ENCODE data around the gene NDUFA7.
"Not testable (repeated sequence)": the region's sequence is repeated elsewhere in the genome, so short reads cannot be mapped to it uniquely, and the experiment has no call there.

Gene NDUFA7

DNA sequence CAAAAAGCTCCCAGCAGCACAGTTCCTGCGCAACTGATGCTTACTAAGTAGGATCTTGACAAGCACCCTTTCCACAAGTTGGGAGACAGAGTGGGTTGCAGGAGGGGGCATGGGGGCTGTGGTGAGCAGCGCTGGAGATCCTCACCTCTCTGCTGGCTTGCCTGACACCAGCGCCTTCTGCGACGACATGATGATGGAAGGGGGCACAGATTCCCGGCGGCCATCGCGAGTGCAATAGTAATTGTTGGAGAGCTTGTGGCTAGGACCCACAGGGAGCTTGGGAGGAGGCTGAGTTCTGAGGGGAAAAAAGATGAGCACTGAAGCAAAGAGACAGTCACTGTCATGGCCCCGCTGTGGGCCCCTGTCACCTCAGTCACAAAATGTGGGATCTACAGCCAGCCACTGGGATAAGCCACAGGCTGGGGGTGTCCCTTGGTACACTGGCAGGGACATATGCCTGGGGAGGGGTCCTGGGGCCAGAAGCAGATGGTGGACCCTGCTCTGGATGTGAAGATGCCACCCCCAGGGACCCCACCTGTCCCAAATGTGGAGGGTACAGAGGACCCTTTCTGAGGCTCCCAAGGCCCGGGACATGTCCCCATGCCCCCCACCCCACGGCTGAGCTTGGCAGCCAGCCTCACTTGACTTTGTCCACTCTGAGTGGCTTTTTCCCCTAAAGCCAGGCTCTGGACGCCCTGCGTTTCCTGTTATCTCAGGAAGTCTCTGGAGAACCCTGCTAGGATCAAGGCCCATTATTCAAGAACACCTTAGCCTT lies 4.6 kb downstream of the NDUFA7 start:
- ATAC-seq = no peak
- TF ChIP-seq ESRRG (CRISPR knock-in tag; IDR thresholded peaks at IDR 0.05) (no peak), OSR1 (CRISPR knock-in tag; IDR thresholded peaks at IDR 0.05) (no peak), ZFP30 (CRISPR knock-in tag; IDR thresholded peaks at IDR 0.05) (no peak)
- TF ChIP-seq, protein P1, sequence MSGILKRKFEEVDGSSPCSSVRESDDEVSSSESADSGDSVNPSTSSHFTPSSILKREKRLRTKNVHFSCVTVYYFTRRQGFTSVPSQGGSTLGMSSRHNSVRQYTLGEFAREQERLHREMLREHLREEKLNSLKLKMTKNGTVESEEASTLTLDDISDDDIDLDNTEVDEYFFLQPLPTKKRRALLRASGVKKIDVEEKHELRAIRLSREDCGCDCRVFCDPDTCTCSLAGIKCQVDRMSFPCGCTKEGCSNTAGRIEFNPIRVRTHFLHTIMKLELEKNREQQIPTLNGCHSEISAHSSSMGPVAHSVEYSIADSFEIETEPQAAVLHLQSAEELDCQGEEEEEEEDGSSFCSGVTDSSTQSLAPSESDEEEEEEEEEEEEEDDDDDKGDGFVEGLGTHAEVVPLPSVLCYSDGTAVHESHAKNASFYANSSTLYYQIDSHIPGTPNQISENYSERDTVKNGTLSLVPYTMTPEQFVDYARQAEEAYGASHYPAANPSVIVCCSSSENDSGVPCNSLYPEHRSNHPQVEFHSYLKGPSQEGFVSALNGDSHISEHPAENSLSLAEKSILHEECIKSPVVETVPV (CRISPR knock-in tag; IDR thresholded peaks at IDR 0.05) = no peak
- TF ChIP-seq, protein P2, sequence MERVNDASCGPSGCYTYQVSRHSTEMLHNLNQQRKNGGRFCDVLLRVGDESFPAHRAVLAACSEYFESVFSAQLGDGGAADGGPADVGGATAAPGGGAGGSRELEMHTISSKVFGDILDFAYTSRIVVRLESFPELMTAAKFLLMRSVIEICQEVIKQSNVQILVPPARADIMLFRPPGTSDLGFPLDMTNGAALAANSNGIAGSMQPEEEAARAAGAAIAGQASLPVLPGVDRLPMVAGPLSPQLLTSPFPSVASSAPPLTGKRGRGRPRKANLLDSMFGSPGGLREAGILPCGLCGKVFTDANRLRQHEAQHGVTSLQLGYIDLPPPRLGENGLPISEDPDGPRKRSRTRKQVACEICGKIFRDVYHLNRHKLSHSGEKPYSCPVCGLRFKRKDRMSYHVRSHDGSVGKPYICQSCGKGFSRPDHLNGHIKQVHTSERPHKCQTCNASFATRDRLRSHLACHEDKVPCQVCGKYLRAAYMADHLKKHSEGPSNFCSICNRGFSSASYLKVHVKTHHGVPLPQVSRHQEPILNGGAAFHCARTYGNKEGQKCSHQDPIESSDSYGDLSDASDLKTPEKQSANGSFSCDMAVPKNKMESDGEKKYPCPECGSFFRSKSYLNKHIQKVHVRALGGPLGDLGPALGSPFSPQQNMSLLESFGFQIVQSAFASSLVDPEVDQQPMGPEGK (CRISPR knock-in tag; IDR thresholded peaks at IDR 0.05; ENCODE audit: borderline replicate concordance) = no peak

DNA sequence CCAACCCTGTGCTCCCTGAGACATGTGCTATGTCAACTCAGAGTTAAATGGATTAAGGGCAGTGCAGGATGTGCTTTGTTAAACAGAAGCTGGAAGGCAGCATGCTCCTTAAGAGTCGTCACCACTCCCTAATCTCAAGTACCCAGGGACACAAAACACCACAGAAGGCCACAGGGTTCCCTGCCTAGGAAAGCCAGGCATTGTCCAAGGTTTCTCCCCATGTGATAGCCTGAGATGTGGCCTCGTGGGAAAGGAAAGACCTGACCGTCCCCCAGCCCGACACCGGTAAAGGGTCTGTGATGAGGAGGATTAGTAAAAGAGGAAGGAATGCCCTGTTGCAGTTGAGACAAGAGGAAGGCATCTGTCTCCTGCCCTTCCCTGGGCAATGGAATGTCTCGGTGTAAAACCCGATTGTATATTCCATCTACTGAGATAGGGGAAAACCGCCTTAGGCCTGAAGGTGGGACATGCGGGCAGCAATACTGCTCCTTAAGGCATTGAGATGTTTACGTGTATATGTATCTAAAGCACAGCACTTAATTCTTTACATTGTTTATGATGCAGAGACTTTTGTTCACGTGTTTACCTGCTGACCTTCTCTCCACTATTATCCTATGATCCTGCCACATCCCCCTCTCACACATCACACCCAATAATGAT lies 6.1 kb downstream of the NDUFA7 start:
- not testable (repeated sequence) for ATAC-seq

DNA sequence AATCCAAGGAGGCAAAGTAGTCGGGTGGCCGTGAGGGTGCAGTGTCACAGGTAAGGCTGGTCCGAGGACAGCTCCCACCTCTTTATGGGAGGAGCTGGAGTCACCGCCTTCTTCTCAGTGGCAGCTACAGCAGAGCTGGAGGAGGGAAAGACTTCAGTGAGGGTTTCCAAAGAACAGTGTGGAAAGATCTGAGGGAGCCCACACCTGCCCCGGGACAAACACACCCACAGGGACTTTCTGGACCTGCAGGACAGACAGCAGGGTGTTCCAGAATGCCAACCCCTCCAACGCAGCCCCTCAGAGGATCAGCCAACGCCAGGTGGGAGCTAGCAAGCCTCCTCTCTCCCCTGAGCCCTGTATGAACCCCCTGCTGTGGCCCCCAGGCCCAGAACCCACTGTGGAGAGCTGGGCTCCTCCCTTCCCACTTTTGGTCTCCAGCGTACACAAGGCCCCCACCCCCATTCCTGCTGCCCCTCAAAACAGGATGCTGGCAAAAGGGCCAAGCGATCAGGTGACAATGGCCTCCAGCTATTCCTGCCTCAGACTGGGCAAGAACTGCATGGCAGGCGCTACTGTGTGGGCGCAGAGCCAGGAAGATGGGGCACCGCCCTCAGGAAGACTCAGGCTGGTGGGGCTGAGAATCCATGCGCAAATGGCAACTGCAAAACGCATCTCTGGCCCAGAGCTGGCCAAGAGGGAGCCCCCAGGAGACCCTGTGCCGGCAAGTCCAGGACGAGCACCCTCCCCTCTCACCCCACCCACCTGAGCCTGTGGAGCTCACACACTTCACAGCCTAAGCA lies 9.5 kb downstream of the NDUFA7 start:
- ATAC-seq = no peak
- TF ChIP-seq, protein P3, sequence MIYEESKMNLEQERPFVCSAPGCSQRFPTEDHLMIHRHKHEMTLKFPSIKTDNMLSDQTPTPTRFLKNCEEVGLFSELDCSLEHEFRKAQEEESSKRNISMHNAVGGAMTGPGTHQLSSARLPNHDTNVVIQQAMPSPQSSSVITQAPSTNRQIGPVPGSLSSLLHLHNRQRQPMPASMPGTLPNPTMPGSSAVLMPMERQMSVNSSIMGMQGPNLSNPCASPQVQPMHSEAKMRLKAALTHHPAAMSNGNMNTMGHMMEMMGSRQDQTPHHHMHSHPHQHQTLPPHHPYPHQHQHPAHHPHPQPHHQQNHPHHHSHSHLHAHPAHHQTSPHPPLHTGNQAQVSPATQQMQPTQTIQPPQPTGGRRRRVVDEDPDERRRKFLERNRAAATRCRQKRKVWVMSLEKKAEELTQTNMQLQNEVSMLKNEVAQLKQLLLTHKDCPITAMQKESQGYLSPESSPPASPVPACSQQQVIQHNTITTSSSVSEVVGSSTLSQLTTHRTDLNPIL (CRISPR knock-in tag; IDR thresholded peaks at IDR 0.05; ENCODE audit: low read depth) = no peak
- no peak for TF ChIP-seq ZNF8 (CRISPR knock-in tag; IDR thresholded peaks at IDR 0.05)
- TF ChIP-seq ISL1 (CRISPR knock-in tag; IDR thresholded peaks at IDR 0.05) = no peak

DNA sequence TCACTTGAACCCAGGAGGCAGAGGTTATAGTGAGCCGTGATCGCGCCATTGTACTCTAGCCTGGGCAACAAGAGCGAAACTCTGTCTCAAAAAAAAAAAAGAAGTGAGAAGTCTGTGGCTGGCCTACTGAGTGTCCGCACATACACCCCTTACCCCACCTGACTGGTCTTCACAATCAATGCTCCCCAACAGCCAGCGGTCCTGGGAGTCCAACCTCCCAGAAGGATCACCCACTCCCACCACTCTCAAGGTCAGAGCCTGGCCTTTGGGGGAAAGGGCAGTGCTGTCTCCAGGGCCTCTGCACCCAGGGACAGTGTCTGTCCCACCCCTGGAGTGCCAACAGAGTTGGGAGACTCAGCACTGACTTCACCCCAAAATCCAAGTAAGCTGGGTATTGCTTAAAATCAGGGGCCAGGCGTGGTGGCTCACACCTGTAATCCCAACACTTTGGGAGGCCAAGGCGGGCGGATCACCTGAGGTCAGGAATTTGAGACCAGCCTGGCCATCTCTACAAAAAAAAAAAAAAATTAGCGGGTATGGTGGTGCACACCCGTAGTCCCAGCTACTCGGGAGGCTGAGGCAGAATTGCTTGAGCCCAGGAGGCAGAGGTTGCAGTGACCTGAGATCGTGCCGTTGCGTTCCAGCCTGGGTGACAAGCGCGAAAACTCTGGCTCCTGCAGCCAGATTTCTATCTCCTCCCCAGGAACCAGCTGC lies 10.7 kb downstream of the NDUFA7 start:
- no peak for ATAC-seq
- TF ChIP-seq ZNF8 (CRISPR knock-in tag; IDR thresholded peaks at IDR 0.05) = no peak
- no peak for TF ChIP-seq ISL1 (CRISPR knock-in tag; IDR thresholded peaks at IDR 0.05)

DNA sequence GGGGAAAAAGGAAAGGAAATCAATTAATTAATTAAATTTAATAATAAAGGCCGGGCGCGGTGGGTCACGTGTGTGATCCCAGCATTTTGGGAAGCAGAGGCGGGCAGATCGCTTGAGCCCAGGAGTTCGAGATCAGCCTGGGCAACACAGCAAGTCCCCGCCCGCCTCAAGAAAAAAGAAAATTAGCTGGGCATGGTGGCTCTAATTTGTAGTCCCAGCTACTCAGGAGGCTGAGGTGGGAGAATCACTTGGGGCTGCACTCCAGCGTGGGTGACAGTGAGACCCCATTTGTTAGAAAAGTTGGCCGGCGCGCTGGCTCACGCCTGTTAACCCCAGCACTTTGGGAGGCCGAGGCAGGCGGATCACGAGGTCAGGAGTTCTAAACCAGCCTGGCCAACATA lies 12.3 kb downstream of the NDUFA7 start:
- ATAC-seq = no peak

More for the DNA sequence above, 12.3 kb downstream of the NDUFA7 start:
- TF ChIP-seq ZNF8 (CRISPR knock-in tag; IDR thresholded peaks at IDR 0.05) (no peak), TCF4 (CRISPR knock-in tag; IDR thresholded peaks at IDR 0.05; ENCODE audit: borderline replicate concordance) (no peak), ZC3H10 (CRISPR knock-in tag; IDR thresholded peaks at IDR 0.05) (no peak), ESRRG (CRISPR knock-in tag; IDR thresholded peaks at IDR 0.05) (no peak), OSR1 (CRISPR knock-in tag; IDR thresholded peaks at IDR 0.05) (no peak), ZNF70 (CRISPR knock-in tag; IDR thresholded peaks at IDR 0.05) (no peak), SNAI2 (CRISPR knock-in tag; IDR thresholded peaks at IDR 0.05) (no peak)
- TF ChIP-seq, protein P1 (CRISPR knock-in tag; IDR thresholded peaks at IDR 0.05) = no peak
- TF ChIP-seq, protein P4, sequence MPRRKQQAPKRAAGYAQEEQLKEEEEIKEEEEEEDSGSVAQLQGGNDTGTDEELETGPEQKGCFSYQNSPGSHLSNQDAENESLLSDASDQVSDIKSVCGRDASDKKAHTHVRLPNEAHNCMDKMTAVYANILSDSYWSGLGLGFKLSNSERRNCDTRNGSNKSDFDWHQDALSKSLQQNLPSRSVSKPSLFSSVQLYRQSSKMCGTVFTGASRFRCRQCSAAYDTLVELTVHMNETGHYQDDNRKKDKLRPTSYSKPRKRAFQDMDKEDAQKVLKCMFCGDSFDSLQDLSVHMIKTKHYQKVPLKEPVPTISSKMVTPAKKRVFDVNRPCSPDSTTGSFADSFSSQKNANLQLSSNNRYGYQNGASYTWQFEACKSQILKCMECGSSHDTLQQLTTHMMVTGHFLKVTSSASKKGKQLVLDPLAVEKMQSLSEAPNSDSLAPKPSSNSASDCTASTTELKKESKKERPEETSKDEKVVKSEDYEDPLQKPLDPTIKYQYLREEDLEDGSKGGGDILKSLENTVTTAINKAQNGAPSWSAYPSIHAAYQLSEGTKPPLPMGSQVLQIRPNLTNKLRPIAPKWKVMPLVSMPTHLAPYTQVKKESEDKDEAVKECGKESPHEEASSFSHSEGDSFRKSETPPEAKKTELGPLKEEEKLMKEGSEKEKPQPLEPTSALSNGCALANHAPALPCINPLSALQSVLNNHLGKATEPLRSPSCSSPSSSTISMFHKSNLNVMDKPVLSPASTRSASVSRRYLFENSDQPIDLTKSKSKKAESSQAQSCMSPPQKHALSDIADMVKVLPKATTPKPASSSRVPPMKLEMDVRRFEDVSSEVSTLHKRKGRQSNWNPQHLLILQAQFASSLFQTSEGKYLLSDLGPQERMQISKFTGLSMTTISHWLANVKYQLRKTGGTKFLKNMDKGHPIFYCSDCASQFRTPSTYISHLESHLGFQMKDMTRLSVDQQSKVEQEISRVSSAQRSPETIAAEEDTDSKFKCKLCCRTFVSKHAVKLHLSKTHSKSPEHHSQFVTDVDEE (CRISPR knock-in tag; IDR thresholded peaks at IDR 0.05) = no peak
- TF ChIP-seq, protein P2 (CRISPR knock-in tag; IDR thresholded peaks at IDR 0.05; ENCODE audit: borderline replicate concordance) = no peak

Data from SK-N-SH treated with all-trans-retinoic acid at 6 μM for 48 hours (cell line).